Myometrial cell (primary cell): Measurements from ENCODE around the gene NSUN3. TPM values are rescaled to one million over a fixed set of nuclear protein-coding genes. Genes with fewer than 3 reads are reported as not detected.

Experiments
- total RNA-seq: library from RNA; depleted of rRNA; stranded (reverse); fragments of >200 nt; gene quantifications from 2 replicates; pipeline ENCODE4 v1.2.3, GENCODE V29; 2015

NSUN3 gene
- 6.2 and 6.6 TPM in 2 replicates for total RNA-seq

DNA sequence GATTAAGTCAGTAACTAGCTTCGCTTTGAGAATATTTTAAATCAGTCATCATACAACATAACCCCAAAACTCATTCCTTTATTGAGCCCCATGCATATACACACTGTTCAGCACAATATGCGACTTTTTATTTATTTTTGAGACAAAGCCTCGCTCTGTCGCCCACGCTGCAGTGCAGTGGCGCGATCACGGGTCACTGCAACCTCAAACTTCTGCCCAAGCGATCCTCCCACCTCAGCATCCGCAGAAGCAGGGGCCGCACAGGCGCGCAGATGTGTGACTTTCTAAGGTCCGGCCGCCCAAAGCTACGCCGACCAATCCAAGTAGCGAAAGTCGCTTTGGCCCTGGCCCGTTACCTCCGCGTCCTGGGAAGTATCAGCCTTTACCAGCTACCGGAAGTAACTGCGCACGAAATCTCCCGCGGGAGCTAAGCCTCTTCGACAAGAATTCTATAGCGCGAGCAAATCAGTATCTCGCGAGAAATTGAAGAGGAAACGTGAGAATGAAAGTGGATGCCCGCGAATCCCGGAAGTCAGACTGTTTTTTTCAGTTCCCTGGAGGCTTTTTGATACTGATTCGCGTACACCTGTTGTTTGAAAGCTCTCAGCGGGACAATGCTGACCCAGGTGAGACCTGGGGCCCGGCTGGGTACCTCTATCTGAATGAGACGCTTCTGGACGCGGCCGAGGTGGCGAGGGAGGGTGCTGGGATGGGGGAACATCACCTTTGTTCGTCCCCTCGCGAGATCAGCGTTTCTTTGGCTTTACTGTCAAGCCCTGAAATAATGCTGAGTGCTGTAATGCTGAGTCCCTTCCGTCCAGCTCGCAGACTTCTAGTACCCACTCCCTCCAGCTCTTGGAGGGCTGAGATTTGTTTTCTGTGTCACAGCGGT, at the start of gene NSUN3, which contains the start of gene DHFR2:
Gene NSUN3 (plus strand): TSS at position 549 of the 892 bp plus-strand sequence. CDS start 66 bp downstream, at position 615.
Gene DHFR2 (minus strand): TSS at position 404 of the 892 bp plus-strand sequence. CDS start 1,405 bp downstream, outside the sequence.

DNA sequence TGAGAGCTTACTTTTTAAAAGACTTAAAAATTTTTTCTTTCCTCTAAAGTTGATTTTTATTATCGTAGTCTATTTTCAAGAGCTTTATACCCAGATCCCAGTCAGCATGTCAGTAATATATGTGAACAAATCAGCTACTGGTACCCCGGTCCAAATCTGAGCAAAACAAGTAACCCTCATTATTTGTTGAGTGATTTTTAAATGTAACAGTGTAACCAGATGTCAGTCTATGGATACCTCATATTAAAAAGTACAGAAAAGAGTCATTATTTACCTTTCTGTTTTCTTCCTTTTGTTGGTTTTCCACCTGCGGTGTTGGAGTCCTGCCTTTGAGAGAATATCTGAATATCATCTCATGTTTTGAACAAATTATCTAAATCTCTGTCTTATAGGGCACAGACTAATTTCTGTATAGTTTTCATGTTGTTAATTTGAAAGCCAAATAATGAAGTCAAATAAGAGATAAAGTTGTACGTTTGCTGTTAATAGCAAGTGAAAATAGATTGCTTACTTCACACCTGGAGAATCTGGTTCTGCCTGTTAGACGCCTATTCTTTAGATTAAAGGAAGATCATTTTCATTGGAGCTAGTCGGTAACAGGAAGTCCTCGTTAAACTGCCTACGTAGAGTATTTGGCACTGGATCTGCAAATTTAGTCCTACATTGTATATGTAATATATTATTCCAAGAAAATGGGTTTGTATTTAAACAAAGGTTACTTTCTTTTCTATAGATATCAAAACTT, 34.6 kb upstream of the NSUN3 start, which contains the start of gene STX19:
Gene STX19 (minus strand): TSS at position 505 of the 745 bp plus-strand sequence. CDS start 13,328 bp downstream, outside the sequence.

Other genes with a start within 250 kb of the NSUN3 start
- 18.2 and 25.3 TPM in 2 replicates for gene PROS1, start 89.2 kb upstream of the NSUN3 start, total RNA-seq
- 6.6 and 8.7 TPM in 2 replicates for gene ARL13B, start 82.9 kb upstream of the NSUN3 start, total RNA-seq
- gene STX19, start 34.5 kb upstream of the NSUN3 start, total RNA-seq: not detected in 2 replicates
- gene DHFR2, start 145 bp upstream of the NSUN3 start, total RNA-seq: 1.6 and 1.7 TPM in 2 replicates